Right kidney (tissue), 9 donors: ENCODE data around the gene PLEKHG4.

ENCODE experiments used
- DNase-seq: peaks from one replicate; pipeline ENCODE4 v3.0.0-alpha.2; 2016
- long read RNA-seq, 8 donors: transcript quantifications; one replicate each; lab custom pipeline, GENCODE V29; 2026

PLEKHG4 gene
- long read RNA-seq, donor 1, result 0 reads
- long read RNA-seq, donor 2, partial matches to known transcripts, result 0 of 1 reads
- long read RNA-seq, donor 2, other reads (novel, unspliced or antisense), result 0 of 1 reads
- long read RNA-seq, donor 3, partial matches to known transcripts, result 0 of 1 reads
- long read RNA-seq, donor 3, other reads (novel, unspliced or antisense), result 0 of 1 reads
- long read RNA-seq, donor 4, full-length matches to known transcripts, result 2 of 2 reads
- long read RNA-seq, donor 4, partial matches to known transcripts, result 0 of 2 reads
- long read RNA-seq, donor 4, other reads (novel, unspliced or antisense), result 0 of 2 reads
- long read RNA-seq, donor 5, full-length matches to known transcripts, result 1 of 1 reads
- long read RNA-seq, donor 5, partial matches to known transcripts, result 0 of 1 reads
- long read RNA-seq, donor 5, other reads (novel, unspliced or antisense), result 0 of 1 reads
- long read RNA-seq, donor 6, result 0 reads
- long read RNA-seq, donor 7, result 0 reads
- long read RNA-seq, donor 8, result 0 reads

GRCh38 chr16:67279296-67280089 lies at the start of gene PLEKHG4:
Gene PLEKHG4, plus strand, starts transcription at chr16:67279532. Its CDS starts 513 bp downstream, at chr16:67280045.
- peak; percentile 68 for DNase-seq

- no peak for DNase-seq
Observed at GRCh38 chr16:67229906-67230808, 49.2 kb upstream of the PLEKHG4 start.

- no peak for DNase-seq
Observed at GRCh38 chr16:67230809-67231660, 48.3 kb upstream of the PLEKHG4 start.

GRCh38 chr16:67233596-67233995 lies 45.7 kb upstream of the PLEKHG4 start:
- no peak for DNase-seq

GRCh38 chr16:67234180-67234597 lies 45.1 kb upstream of the PLEKHG4 start:
- no peak for DNase-seq

- no peak for DNase-seq
Observed at GRCh38 chr16:67235816-67236562, 43.3 kb upstream of the PLEKHG4 start.

GRCh38 chr16:67236563-67237395 lies 42.6 kb upstream of the PLEKHG4 start:
- DNase-seq, result no peak

GRCh38 chr16:67237396-67238277 lies 41.7 kb upstream of the PLEKHG4 start:
- no peak for DNase-seq

GRCh38 chr16:67238278-67238575 lies 41.1 kb upstream of the PLEKHG4 start:
- no peak for DNase-seq

- DNase-seq, result no peak
Observed at GRCh38 chr16:67238806-67239470, 40.4 kb upstream of the PLEKHG4 start.

- DNase-seq, result no peak
Observed at GRCh38 chr16:67240506-67240905, 38.8 kb upstream of the PLEKHG4 start.

GRCh38 chr16:67241008-67241900 lies 38.1 kb upstream of the PLEKHG4 start:
- no peak for DNase-seq

GRCh38 chr16:67242138-67242730 lies 37.1 kb upstream of the PLEKHG4 start:
- DNase-seq, result no peak

GRCh38 chr16:67243481-67243880 lies 35.9 kb upstream of the PLEKHG4 start:
- no peak for DNase-seq

GRCh38 chr16:67244387-67245185 lies 34.7 kb upstream of the PLEKHG4 start:
- DNase-seq, result no peak

- DNase-seq, result no peak
Observed at GRCh38 chr16:67245186-67245585, 34.1 kb upstream of the PLEKHG4 start.
